ENCODE data around the gene TSPAN5. TPM values are rescaled to one million over a fixed set of nuclear protein-coding genes. Genes with fewer than 3 reads are reported as not detected.

The TSPAN5 gene
- total and polyA plus RNA-seq, 4 donors: 2.6 to 9.9 (median 8.6) TPM

DNA sequence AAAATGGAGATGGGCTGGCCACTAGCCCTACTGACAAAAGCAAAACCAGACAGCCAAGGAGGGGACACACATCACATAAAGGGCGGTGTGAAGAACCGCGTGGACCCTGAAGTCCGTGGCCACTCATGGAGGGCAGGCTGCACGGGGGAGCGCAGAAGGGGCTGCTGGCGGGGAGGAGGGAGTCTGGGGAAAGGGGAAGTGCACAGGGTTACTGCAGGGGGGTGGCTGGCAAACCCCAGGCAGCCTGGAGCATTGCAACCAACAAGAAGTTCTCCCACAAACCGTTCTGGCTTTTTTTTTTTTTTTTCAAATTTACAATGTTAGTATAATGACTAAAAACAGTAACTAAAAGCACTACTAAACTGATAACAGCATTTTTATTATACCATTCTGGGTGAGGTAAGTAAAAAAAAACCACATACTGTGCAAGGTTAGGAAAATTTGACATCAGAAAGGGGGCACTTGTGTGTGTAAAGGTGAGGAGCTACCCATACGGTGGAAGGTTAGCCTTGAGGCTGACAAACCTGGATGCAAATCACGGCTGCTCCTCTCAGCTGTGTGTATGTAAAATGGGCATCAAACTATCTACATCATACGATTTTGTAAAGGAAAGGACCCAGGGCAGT is 87.1 kb downstream of the TSPAN5 start:
- H3K4me3 ChIP-seq (ENCODE audit: low read length in 2 of 2): no peak overlapping the region
- H3K27ac ChIP-seq (ENCODE audit: low read depth in 1 of 2, low read length in 2 of 2): no peak overlapping the region
- WGBS, 2 donors: 82 to 85% methylated on average over 11 of the region's 11 CpGs
- intact Hi-C loops (cut with DNase I): no loop called here
- ATAC-seq (ENCODE audit: low FRiP score): no peak
- H3K36me3 ChIP-seq (ENCODE audit: control insufficient read depth in 1 of 2, insufficient read depth in 2 of 2, low read length in 1 of 2): no peaks in the 10 kb centered on the region
- H3K27me3 ChIP-seq (ENCODE audit: control insufficient read depth in 1 of 2, insufficient read depth in 2 of 2, low read length in 1 of 2): no peaks in the 10 kb centered on the region
- no peaks in the 10 kb centered on the region for H3K9me3 ChIP-seq (ENCODE audit: control insufficient read depth, low read length)
- peaks cover 0 to 2% of the 10 kb centered on the region in 2 donors for H3K4me1 ChIP-seq (ENCODE audit: control insufficient read depth in 1 of 2, insufficient read depth in 2 of 2, low read length in 2 of 2)
- no peak for DNase-seq

DNA sequence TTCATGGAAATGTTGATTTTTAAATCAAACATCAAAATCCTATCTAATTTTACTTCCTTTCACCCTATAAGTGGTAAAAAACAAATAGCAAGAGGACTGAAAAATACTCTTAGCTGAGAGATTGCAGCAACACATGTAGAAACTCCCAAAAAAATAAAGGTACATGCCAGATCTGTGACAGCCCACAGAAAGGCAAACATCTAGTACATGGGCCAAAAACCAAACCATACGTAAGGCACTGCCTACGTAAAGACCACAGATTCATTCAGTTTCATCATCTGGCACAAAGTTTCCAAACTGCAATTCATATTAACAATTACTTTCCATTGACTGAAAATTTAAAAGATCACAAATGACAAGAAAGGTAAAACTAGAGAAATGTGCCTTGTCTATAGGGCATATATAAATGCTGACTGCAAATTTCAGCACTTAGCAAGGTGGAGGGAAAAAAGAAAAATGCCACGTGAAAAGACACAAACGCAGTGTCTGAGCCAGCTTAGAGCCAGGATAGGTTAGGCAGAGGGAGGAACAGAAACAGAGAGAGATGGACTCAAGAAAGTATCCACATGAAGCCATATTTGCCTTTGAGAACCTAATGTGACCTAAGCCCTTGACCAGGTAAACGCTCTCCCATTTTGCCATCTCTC is 88.1 kb downstream of the TSPAN5 start:
- H3K9me3 ChIP-seq (ENCODE audit: control insufficient read depth, low read length): no peaks in the 10 kb centered on the region
- H3K36me3 ChIP-seq (ENCODE audit: control insufficient read depth in 1 of 2, insufficient read depth in 2 of 2, low read length in 1 of 2): no peaks in the 10 kb centered on the region
- ATAC-seq (ENCODE audit: low FRiP score) (no peak), DNase-seq (no peak)
- H3K27ac ChIP-seq (ENCODE audit: low read depth in 1 of 2, low read length in 2 of 2): no peak overlapping the region
- H3K4me3 ChIP-seq (ENCODE audit: low read length in 2 of 2): no peak overlapping the region
- H3K4me1 ChIP-seq (ENCODE audit: control insufficient read depth in 1 of 2, insufficient read depth in 2 of 2, low read length in 2 of 2): peaks cover 0 to 2% of the 10 kb centered on the region in 2 donors
- no peaks in the 10 kb centered on the region for H3K27me3 ChIP-seq (ENCODE audit: control insufficient read depth in 1 of 2, insufficient read depth in 2 of 2, low read length in 1 of 2)
- intact Hi-C loops (cut with DNase I): no loop called here
- WGBS, 2 donors: 91 to 94% methylated on average over 5 of the region's 5 CpGs

DNA sequence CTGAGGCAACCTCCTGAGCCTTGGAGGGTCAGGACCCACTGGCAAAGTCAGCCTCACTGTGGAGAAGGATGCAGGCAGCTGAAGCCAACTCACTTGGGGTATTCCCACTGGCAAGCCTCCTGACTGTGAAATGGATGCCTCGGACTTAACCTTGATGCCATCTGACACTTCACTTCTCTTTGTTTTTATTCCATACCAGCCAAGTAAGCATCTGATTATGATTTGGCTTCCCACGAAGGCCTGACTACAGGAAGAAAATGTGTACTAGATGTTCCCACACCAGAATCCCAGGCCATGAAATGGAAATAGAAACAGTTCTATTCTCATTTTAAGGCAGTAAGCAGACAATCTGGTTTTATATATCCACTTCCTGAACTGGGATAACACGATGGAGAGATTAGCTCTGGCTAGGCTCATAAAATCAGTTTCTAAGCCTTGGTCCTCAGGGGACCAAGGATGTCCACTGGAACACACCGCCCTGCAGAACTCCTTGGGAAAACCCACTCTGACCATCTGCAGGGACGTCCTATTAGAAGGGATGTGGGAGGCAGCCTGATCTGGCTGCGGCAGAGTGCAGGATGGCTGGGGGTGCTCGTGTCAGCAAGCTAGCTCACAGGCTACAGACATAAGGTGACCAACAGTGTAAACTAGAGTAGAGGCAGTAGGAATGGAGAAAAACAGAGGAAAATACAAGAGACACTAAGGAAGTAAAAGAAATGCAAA is 89.3 kb downstream of the TSPAN5 start:
- 44 to 61% methylated on average over 7 of the region's 7 CpGs for WGBS, 2 donors
- intact Hi-C loops (cut with DNase I): no loop called here
- no peak overlapping the region for H3K27ac ChIP-seq (ENCODE audit: low read depth in 1 of 2, low read length in 2 of 2)

DNA sequence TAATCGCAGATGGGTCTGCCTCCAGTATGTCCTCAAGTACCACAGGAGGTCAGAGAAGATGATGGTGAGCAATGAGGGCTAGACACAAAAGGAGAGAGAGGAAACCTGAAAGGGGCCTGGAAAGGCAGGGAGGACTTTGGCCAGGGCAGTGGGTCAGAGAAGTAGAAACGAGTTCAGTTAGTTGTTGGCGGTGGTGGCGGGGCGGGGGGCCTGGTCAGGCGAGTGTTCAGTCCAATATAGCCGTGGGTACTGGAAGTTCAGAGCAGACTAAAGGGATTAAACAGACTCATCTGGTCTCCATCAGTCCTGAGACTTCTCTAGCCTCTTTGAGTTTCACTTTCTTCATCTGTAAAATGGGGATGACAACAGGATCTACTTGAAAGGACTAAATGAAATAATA is 90.8 kb downstream of the TSPAN5 start:
- WGBS, 2 donors: 86 to 94% methylated on average over 7 of the region's 7 CpGs
- intact Hi-C loops (cut with DNase I): no loop called here
- no peak overlapping the region for H3K27ac ChIP-seq (ENCODE audit: low read depth in 1 of 2, low read length in 2 of 2)
- H3K4me1 ChIP-seq (ENCODE audit: control insufficient read depth in 1 of 2, insufficient read depth in 2 of 2, low read length in 2 of 2): peaks cover 0 to 2% of the 10 kb centered on the region in 2 donors
- H3K36me3 ChIP-seq (ENCODE audit: control insufficient read depth in 1 of 2, insufficient read depth in 2 of 2, low read length in 1 of 2): no peaks in the 10 kb centered on the region
- no peaks in the 10 kb centered on the region for H3K27me3 ChIP-seq (ENCODE audit: control insufficient read depth in 1 of 2, insufficient read depth in 2 of 2, low read length in 1 of 2)
- DNase-seq: no peak
- H3K4me3 ChIP-seq (ENCODE audit: low read length in 2 of 2): no peak overlapping the region
- ATAC-seq (ENCODE audit: low FRiP score): no peak
- H3K9me3 ChIP-seq (ENCODE audit: control insufficient read depth, low read length): no peaks in the 10 kb centered on the region

More for the DNA sequence above, 89.3 kb downstream of the TSPAN5 start:
- Histone ChIP-seq H3K36me3 (ENCODE audit: control insufficient read depth in 1 of 2, insufficient read depth in 2 of 2, low read length in 1 of 2) (no peaks in the 10 kb centered on the region), H3K4me3 (ENCODE audit: low read length in 2 of 2) (no peak overlapping the region), H3K9me3 (ENCODE audit: control insufficient read depth, low read length) (no peaks in the 10 kb centered on the region), H3K27me3 (ENCODE audit: control insufficient read depth in 1 of 2, insufficient read depth in 2 of 2, low read length in 1 of 2) (no peaks in the 10 kb centered on the region), H3K4me1 (ENCODE audit: control insufficient read depth in 1 of 2, insufficient read depth in 2 of 2, low read length in 2 of 2) (peaks cover 0 to 2% of the 10 kb centered on the region in 2 donors)
- DNase-seq: no peak
- ATAC-seq (ENCODE audit: low FRiP score): no peak

DNA sequence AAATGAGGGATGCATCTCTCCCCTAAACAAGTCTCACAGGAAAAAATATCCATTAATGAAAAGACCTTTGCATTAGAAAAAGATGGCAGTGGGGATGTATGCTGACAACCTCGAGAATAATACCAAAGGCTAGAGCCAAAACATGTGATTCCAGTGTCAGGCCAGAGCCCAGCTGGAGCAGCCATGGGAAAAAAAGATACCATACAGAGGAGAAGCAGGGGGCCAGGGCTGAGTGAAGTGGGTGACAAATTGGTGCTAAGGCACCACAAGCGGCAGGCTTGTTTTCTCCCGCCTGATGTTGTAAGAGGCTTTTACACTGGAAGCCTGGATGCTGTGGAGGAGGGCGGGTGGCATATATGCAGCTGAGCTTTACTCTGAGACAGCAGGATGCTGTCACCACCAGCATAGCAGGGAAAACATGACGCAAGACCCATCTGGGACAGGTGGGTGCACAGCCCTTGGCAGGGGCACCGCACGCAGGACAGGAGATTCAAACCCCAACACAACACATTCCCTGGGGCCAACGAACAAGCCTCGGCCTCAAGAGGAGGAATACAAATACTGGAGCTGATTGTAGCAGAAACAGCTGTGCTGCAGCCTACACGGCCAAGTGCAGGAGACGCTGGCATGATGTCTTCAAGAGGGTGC is 91.9 kb downstream of the TSPAN5 start:
- Histone ChIP-seq H3K4me1 (ENCODE audit: control insufficient read depth in 1 of 2, insufficient read depth in 2 of 2, low read length in 2 of 2) (peaks cover 0 to 2% of the 10 kb centered on the region in 2 donors), H3K9me3 (ENCODE audit: control insufficient read depth, low read length) (no peaks in the 10 kb centered on the region), H3K27me3 (ENCODE audit: control insufficient read depth in 1 of 2, insufficient read depth in 2 of 2, low read length in 1 of 2) (no peaks in the 10 kb centered on the region), H3K27ac (ENCODE audit: low read depth in 1 of 2, low read length in 2 of 2) (no peak overlapping the region), H3K4me3 (ENCODE audit: low read length in 2 of 2) (no peak overlapping the region), H3K36me3 (ENCODE audit: control insufficient read depth in 1 of 2, insufficient read depth in 2 of 2, low read length in 1 of 2) (no peaks in the 10 kb centered on the region)
- DNase-seq: no peak
- intact Hi-C loops (cut with DNase I): no loop called here
- 66 to 74% methylated on average over 11 of the region's 11 CpGs for WGBS, 2 donors
- no peak for ATAC-seq (ENCODE audit: low FRiP score)

DNA sequence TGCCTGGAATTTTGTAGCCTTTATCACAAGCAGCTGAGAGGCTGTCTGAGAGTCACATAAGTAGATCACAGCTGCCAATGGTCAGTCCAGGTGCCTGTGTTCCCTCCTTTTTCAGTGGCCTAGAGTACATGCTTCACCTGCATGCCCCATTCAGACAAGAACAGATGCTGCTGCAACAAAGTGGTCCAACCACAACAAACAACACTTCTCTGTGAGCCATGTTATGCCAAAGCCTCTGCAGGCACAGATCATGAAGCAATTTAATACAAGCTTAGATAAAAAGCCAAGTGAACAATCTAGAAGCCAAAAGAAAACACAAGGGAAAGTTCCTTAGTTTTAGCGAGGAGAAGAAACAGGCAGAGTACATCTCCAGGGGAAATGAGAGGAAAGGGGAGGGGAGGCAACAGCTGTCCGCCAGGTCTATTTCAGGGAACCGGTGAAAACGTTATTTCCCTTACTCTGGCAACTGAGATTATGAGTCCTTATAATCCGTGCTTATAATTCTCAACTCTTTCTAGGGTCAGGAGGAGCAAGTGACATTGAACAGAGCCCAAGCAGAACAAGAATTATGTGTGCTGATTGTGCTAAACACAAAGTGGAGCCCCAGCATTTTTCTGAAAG is 92.6 kb downstream of the TSPAN5 start:
- H3K4me3 ChIP-seq (ENCODE audit: low read length in 2 of 2): no peak overlapping the region
- ATAC-seq (ENCODE audit: low FRiP score): no peak

DNA sequence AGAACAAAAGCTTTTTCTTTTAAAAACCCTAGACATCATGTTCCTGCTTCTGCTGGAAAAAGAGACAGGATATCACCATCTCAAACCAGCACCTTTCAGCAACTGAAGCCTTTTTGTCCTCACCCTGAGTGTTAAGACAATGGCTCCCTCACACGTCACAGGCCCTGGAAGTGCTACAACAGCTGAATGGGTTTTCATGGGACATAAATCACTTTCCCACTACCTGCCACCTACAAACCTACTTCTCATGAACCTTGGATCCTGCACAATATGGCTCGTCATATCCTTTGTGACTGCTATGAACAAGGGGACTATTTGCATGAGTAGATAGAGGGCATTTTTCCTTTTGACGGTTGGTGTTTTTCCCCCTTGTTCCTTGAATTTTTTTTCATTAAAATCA is 93.6 kb downstream of the TSPAN5 start:
- WGBS, 2 donors: 91% methylated on average over 3 of the region's 3 CpGs
- Histone ChIP-seq H3K4me3 (ENCODE audit: low read length in 2 of 2) (no peak overlapping the region), H3K27me3 (ENCODE audit: control insufficient read depth in 1 of 2, insufficient read depth in 2 of 2, low read length in 1 of 2) (no peaks in the 10 kb centered on the region), H3K4me1 (ENCODE audit: control insufficient read depth in 1 of 2, insufficient read depth in 2 of 2, low read length in 2 of 2) (peaks cover 0 to 3% of the 10 kb centered on the region in 2 donors), H3K36me3 (ENCODE audit: control insufficient read depth in 1 of 2, insufficient read depth in 2 of 2, low read length in 1 of 2) (no peaks in the 10 kb centered on the region), H3K27ac (ENCODE audit: low read depth in 1 of 2, low read length in 2 of 2) (no peak overlapping the region), H3K9me3 (ENCODE audit: control insufficient read depth, low read length) (no peaks in the 10 kb centered on the region)
- ATAC-seq (ENCODE audit: low FRiP score) (no peak), DNase-seq (no peak)
- intact Hi-C loops (cut with DNase I): no loop called here

More for the DNA sequence above, 92.6 kb downstream of the TSPAN5 start:
- no peak for DNase-seq
- peaks cover 0 to 2% of the 10 kb centered on the region in 2 donors for H3K4me1 ChIP-seq (ENCODE audit: control insufficient read depth in 1 of 2, insufficient read depth in 2 of 2, low read length in 2 of 2)
- no peaks in the 10 kb centered on the region for H3K36me3 ChIP-seq (ENCODE audit: control insufficient read depth in 1 of 2, insufficient read depth in 2 of 2, low read length in 1 of 2)
- 6 to 15% methylated on average over 5 of the region's 5 CpGs for WGBS, 2 donors
- H3K9me3 ChIP-seq (ENCODE audit: control insufficient read depth, low read length): no peaks in the 10 kb centered on the region
- H3K27me3 ChIP-seq (ENCODE audit: control insufficient read depth in 1 of 2, insufficient read depth in 2 of 2, low read length in 1 of 2): no peaks in the 10 kb centered on the region
- intact Hi-C loops (cut with DNase I): no loop called here
- no peak overlapping the region for H3K27ac ChIP-seq (ENCODE audit: low read depth in 1 of 2, low read length in 2 of 2)

DNA sequence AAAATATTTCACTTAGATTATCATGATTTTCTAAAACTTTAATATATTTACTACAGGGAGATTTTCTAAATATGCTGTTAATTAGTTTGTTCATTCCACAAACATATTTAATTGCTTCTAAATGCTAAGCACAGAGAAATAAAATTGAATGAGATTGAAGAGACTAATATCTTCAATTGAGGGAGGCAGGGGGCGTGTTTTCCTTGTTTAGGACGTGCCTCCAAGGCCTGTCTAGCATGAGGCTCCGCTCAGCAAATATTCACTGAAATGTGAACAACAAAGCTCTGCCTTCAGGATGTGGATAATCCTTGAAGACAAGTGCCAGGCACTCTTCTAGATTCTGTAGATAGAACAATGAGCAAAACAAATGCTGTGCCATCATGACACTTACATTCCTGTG is 98.1 kb downstream of the TSPAN5 start:
- no peaks in the 10 kb centered on the region for H3K36me3 ChIP-seq (ENCODE audit: control insufficient read depth in 1 of 2, insufficient read depth in 2 of 2, low read length in 1 of 2)
- no peaks in the 10 kb centered on the region for H3K9me3 ChIP-seq (ENCODE audit: control insufficient read depth, low read length)
- 90 to 95% methylated on average over 3 of the region's 3 CpGs for WGBS, 2 donors
- H3K27ac ChIP-seq (ENCODE audit: low read depth in 1 of 2, low read length in 2 of 2): no peak overlapping the region
- H3K27me3 ChIP-seq (ENCODE audit: control insufficient read depth in 1 of 2, insufficient read depth in 2 of 2, low read length in 1 of 2): no peaks in the 10 kb centered on the region
- no peak overlapping the region for H3K4me3 ChIP-seq (ENCODE audit: low read length in 2 of 2)
- intact Hi-C loops (cut with DNase I): no loop called here
- DNase-seq (no peak), ATAC-seq (ENCODE audit: low FRiP score) (no peak)
- H3K4me1 ChIP-seq (ENCODE audit: control insufficient read depth in 1 of 2, insufficient read depth in 2 of 2, low read length in 2 of 2): peaks cover 3 to 4% of the 10 kb centered on the region in 2 donors

All from aorta (tissue), 5 donors.